ENCODE data around the gene ACP3.

GRCh38 chr3:132395126-132395525, 77.9 kb downstream of the ACP3 start:
- TF ChIP-seq, protein P1, sequence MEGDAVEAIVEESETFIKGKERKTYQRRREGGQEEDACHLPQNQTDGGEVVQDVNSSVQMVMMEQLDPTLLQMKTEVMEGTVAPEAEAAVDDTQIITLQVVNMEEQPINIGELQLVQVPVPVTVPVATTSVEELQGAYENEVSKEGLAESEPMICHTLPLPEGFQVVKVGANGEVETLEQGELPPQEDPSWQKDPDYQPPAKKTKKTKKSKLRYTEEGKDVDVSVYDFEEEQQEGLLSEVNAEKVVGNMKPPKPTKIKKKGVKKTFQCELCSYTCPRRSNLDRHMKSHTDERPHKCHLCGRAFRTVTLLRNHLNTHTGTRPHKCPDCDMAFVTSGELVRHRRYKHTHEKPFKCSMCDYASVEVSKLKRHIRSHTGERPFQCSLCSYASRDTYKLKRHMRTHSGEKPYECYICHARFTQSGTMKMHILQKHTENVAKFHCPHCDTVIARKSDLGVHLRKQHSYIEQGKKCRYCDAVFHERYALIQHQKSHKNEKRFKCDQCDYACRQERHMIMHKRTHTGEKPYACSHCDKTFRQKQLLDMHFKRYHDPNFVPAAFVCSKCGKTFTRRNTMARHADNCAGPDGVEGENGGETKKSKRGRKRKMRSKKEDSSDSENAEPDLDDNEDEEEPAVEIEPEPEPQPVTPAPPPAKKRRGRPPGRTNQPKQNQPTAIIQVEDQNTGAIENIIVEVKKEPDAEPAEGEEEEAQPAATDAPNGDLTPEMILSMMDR (IDR thresholded peaks at IDR 0.05) = no peak
- TF ChIP-seq POLR2A (IDR thresholded peaks at IDR 0.05) (no peak), EP300 (IDR thresholded peaks at IDR 0.05) (no peak)

Data from ovary (tissue), 3 donors.